ENCODE results near the gene NOA1.

The NOA1 gene

DNA sequence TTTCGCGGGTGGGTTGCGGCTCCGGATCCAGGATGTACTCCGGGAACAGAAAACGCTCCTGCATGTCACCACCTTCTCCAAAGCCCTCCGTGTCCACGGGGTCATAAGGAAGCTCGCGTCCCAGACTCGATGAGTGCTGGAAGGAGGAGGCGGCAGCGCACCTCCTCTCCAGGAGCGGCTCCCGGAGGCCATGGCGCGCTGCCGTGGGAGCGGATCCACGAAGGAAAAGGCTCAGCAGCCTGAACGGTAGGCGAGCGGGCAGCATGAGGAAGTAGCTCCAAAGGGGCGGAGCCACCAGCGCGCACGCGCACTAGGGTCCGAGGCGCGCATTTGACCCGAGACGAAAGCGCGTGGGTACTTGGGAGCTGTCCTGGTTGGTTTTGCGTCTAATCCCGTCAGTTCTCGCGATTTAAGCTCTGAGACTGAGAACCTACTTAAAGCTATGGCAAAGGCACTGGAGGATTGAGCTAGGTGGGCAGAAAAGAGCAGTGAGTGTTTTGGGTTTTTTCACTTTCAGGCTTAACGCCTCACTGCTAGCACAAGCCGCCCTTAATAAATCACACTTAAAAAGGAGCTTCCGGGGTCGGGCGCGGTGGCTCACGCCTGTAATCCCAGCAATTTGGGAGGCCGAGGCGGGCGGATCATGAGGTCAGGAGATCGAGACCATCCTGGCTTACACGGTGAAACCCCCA is at the start of gene NOA1:
NOA1 (minus strand) TSS at position 286 of the 692 bp plus-strand sequence; CDS start at position 265, 21 bp downstream.
- DNase-seq: peak; percentile 45 to 99 (median 93)

GRCh38 chr4:57023104-57023503 is 45.7 kb upstream of the NOA1 start:
- DNase-seq: no peak

DNA sequence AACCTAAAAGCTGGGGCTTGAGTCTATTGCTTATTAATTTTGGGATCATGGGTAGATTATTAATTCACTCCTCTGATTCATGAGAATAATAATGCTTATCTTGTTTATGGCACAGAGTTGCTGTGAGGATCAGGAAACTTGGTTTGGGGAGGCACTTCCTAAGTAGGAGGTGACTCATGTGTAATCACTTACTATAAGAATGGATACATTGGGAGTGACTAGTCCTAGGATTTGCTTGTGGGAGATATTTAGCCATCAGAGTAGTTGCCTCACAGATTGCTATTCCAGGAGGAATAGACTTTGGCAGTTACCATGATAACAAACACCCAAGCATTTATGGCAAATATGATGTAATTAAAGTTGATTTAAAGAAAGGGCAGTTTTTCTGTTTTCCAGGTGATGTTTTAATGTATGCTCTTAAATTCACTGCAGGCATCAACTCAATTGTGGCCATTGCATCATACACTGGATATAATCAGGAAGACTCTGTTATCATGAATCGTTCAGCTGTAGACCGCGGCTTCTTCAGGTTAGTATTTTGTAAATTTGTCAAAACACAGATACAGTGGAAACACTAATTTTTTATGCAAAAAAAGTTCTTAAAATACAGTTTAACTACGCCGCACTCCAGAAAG is 43.2 kb upstream of the NOA1 start:
- DNase-seq: no peak

DNA sequence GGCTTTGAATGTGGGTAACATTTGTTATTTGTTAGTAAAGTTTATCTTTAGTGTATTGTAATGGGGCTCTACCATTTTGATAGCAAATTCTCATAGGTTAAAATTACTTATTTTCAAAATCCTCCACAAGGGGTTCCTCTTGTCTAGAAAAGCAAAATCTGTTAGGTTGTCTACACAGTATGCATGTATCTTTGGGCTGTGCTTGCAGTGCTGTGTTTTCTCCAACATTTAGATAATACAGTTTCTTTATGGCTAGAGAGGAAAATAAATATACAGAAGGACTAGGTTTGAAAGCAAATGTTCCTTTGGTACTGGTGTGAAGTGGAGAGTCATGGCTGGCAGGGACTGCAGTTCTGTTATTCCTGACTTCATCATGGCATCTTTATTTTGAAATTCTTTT is 41.6 kb upstream of the NOA1 start:
- DNase-seq: no peak

DNA sequence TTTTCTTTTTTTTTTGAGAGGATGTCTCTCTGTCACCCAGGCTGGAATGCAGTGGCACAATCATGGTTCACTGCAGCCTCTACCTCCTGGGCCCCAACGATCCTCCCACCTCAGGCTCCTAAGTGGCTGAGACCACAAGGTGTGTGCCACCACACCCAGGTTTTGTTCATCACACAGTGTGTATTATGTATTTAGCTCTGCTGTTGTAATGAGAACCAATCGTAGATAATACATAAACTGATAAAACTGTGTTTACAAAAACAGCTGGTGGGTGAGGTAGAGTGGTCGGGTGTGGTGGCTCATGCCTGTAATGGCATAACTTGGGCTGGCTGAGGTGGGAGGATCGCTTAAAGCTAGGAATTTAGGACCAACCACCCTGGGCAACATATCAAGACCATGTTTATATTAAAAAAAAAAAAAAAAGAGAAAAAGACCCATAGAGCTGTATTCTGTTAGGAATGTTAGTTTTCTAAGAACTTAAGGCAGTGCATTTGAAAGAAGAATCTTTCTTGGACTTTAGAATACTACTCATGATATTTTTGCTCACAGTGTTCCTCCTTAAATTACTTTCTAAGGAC is 36.2 kb upstream of the NOA1 start:
- DNase-seq: no peak

DNA sequence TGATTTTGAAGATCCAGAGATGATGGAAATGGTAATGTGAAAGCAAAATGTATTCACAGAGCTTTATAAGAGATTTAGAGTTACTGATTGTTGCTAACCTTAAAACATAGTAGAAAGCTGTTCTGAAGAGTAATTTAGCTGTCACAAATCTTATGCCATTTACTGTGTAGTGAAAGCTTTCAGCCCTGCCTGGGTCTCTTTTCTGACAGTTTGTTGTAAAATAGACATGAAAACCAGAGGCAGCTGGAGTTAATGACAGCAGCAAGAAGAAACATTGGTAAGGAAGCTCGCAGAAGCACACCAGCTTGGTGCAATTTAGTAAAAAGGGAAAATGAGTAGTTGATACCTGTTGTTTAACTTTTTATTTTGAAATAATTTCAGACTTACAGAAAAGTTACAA is 22.3 kb upstream of the NOA1 start:
- DNase-seq: no peak

DNA sequence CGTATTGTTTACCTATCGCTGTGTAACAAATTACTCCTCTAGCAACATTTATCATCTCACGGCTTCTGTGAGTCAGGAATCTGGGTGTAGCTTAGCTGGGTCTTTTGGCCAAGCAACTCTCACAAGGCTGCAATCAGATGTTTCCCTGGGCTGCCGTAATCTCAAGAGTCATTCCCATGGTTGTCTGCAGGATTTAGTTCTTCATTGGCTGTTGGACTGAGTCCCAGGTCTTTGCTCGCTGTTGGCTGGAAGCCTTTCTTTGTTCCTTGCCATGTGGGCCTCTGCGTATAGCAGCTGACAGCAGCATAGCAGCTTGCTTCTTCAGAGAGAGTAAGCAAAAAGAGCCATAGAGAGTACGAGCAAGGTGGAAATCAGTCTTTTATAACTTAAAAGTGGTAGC is 18.1 kb upstream of the NOA1 start:
- peak in 53 of 56 donors; percentile 4 to 85 (median 51) for DNase-seq

- no peak for DNase-seq
Observed at GRCh38 chr4:56990109-56990905, 12.9 kb upstream of the NOA1 start.

DNA sequence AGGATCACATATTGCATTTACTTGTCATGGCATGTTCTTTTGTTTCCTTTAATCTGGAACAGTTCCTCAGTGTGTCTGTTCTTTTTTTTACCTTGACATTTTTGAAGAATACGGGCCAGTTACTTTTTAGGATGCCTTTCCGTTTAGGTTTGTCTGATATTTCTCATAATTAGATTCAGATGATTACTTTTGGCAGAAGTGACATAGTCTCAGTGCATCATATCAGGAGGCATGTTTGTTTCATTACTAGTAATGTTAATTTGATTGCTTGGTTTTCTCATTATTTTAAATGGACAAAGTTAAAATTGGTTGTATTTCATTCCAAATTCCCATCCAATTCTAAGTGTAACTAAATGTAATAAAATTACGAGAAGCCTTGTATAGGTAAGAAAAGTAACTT is 9.5 kb upstream of the NOA1 start:
- DNase-seq: no peak

- no peak for DNase-seq
Observed at GRCh38 chr4:56986192-56986591, 8.8 kb upstream of the NOA1 start.

- DNase-seq: no peak
Observed at GRCh38 chr4:56981795-56982201, 4.4 kb upstream of the NOA1 start.

DNA sequence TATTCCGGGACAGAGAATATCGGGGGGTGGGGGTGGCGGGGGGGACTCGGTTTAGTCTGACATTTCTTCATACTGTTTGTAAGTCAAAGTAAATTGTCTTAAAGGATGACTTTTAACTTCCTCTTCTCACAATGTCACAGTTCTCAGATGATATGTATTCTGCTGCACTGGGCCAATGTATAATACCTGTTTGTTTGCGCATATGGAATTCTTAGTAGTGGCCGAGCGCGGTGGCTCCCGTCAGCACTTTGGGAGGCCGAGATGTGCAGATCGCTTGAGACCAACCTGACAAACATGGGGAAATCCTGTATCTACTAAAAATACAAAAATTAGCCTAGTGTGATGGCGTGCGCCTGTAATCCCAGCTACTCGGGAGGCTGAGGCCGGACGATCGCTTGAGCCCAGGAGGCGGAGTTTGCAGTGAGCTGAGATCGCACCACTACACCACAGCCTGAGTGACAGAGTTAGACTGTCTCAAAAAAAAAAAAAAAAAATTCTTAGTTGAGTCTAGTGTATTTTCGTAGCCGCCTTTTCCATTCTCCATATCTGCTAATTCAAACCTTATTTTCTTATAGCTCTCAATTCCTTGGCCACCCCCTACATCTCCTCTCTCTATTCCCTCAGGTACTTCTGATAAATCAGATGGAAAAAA is 2.1 kb upstream of the NOA1 start:
- peak in 1 of 56 donors; percentile 11 for DNase-seq

DNA sequence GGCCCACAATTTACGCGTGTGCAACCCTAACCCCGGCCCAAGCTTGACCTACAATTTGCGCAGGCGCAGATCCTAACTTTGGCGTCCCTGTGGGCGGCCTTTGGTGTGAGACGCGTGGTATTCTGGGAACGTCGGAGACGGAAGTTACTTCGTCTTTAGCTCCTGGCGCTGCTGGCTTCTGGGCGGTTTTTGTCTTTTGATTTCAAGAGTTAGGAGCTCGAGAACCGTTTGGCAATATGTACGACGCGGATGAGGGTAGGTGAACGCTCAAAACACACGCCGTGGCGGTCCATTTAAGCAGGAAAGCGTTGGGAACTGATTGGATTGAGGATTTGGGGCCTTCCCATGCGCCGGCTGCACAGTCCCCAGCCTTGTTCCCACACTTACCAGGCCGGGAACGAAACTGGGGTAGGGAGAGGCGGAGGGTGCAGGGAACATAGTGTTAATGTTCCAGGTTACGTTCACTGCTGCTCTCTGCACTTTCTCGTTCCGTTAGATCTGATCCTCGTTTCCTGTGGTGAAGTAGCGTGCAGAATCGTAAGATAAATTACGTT is 1.4 kb upstream of the NOA1 start, which contains the start of gene POLR2B:
POLR2B (plus strand) TSS at position 147 of the 554 bp plus-strand sequence; CDS start at position 237, 90 bp downstream.
- peak; percentile 69 to 95 (median 87) for DNase-seq

DNA sequence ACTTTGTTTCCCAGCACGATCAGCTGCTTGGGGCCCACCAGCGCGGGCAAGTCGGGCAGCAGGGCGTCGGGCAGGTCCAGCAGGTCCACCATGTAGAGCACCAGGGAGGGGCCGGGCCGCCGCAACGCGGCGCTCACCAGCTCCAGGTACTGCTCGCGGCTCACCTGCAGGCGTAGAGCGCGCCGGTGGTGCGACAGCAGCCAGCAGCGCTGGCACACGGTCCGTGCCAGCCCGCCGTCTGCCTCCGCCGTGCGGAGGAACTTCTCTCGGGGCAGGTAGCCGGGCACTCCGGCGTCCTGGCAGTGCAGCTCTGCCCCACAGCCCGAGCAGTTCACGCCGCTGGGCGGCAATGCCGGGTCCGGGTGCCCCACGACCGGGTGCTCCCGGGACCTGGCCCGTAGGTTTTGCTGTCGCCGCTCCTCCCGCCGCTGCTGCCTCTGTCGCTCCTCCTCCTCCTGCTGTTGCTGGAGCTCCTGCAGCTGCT is 527 bp downstream of the NOA1 start:
- DNase-seq: peak in 13 of 56 donors; percentile 3 to 54 (median 43)

GRCh38 chr4:56976283-56976836 is 1.0 kb downstream of the NOA1 start:
- DNase-seq: peak in 2 of 56 donors; percentile 26 to 37

- no peak for DNase-seq
Observed at GRCh38 chr4:56973336-56973735, 4.1 kb downstream of the NOA1 start.

GRCh38 chr4:56972809-56973208 is 4.6 kb downstream of the NOA1 start:
- no peak for DNase-seq

- no peak for DNase-seq
Observed at GRCh38 chr4:56972389-56972788, 5.0 kb downstream of the NOA1 start.

GRCh38 chr4:56971383-56971782 is 6.0 kb downstream of the NOA1 start:
- no peak for DNase-seq

GRCh38 chr4:56961107-56961500 is 16.3 kb downstream of the NOA1 start:
- DNase-seq: no peak
